ENCODE measurements around the gene BANK1. TPM values are rescaled to one million over a fixed set of nuclear protein-coding genes. Genes with fewer than 3 reads are reported as not detected.

BANK1 gene
- total and polyA plus RNA-seq, 2 donors (not counting 1 experiment from before 2014, with no cell fraction given): 353 to 354 TPM

DNA sequence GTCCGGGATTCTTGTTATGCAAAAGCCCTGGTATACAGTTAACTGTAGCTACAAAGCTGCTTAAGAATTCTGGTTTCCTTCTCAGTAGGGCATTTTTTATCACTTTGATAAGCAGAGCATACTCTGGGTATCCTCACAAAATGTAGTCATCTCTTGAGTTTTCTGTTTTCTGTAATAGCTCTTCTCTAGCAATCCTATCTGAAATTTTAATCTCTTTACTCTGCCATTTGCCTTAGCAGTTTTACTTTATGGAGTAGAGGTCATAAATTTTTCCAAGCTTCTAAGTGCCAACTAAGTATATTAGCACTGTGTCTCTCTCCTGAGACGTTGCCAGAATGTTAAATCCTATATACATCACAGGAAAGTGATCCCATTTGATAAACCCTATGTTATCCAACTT, 28.0 kb upstream of the BANK1 start:
- Histone ChIP-seq H3K4me1 (ENCODE audit: control insufficient read depth in 2 of 2, insufficient read depth in 2 of 2, low read length in 2 of 2) (peaks cover 3 to 4% of the 10 kb centered on the region in 2 donors), H4K20me1 (ENCODE audit: control insufficient read depth, insufficient read depth, low read length, poor library complexity, severe bottlenecking) (no peaks in the 10 kb centered on the region), H3K4me3 (ENCODE audit: control extremely low read depth in 1 of 5, extremely low read depth in 1 of 5, insufficient read depth in 1 of 5, low read depth in 2 of 5, low read length in 4 of 5) (no peak overlapping the region), H3K9ac (ENCODE audit: low read length) (no peak overlapping the region), H3K36me3 (replicated peaks in 1 of 2; ENCODE audit: control extremely low read depth in 1 of 2, control insufficient read depth in 1 of 2, extremely low read depth in 1 of 2, insufficient read depth in 2 of 2, low read length in 1 of 2) (no peaks in the 10 kb centered on the region), H3K27me3 (replicated peaks in 1 of 4; ENCODE audit: control extremely low read depth in 1 of 4, control insufficient read depth in 3 of 4, insufficient read depth in 4 of 4, low read length in 3 of 4) (no peaks in the 10 kb centered on the region), H3K27ac (ENCODE audit: low read length in 2 of 2) (no peak overlapping the region), H3K4me2 (replicated peaks; ENCODE audit: low read depth, low read length, poor library complexity, severe bottlenecking) (no peak overlapping the region), H3K9me3 (ENCODE audit: control extremely low read depth in 1 of 3, control insufficient read depth in 2 of 3, insufficient read depth in 1 of 3, low read length in 2 of 3) (peaks cover 0 to 5% (median 2%) of the 10 kb centered on the region in 3 donors), H3K79me2 (ENCODE audit: control insufficient read depth, insufficient read depth, low read length) (no peaks in the 10 kb centered on the region), H2AFZ (ENCODE audit: insufficient read depth, low read depth, low read length, poor library complexity, severe bottlenecking) (no peak overlapping the region)
- no peak for ATAC-seq (ENCODE audit: low read depth)
- no CpG with 5 or more reads among the region's 2 CpGs for WGBS (ENCODE audit: insufficient coverage)
- H3K4me3 Mint-ChIP-seq: no peak overlapping the region
- intact Hi-C loops (cut with micrococcal nuclease): no loop called here
- DNase-seq: no peak
- ChIA-PET POLR2A (no interaction called here), CTCF (no interaction called here)
- peaks cover 8% of the 10 kb centered on the region for H3K9me3 Mint-ChIP-seq (ENCODE audit: insufficient read depth)
- TF ChIP-seq EZH2 (IDR thresholded peaks at IDR 0.05; ENCODE audit: borderline replicate concordance, insufficient read depth, low read depth, low read length, poor library complexity, severe bottlenecking): no peak
- TF ChIP-seq, protein P1, sequence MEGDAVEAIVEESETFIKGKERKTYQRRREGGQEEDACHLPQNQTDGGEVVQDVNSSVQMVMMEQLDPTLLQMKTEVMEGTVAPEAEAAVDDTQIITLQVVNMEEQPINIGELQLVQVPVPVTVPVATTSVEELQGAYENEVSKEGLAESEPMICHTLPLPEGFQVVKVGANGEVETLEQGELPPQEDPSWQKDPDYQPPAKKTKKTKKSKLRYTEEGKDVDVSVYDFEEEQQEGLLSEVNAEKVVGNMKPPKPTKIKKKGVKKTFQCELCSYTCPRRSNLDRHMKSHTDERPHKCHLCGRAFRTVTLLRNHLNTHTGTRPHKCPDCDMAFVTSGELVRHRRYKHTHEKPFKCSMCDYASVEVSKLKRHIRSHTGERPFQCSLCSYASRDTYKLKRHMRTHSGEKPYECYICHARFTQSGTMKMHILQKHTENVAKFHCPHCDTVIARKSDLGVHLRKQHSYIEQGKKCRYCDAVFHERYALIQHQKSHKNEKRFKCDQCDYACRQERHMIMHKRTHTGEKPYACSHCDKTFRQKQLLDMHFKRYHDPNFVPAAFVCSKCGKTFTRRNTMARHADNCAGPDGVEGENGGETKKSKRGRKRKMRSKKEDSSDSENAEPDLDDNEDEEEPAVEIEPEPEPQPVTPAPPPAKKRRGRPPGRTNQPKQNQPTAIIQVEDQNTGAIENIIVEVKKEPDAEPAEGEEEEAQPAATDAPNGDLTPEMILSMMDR (IDR thresholded peaks at IDR 0.05): no peak
- H3K27me3 Mint-ChIP-seq: no peaks in the 10 kb centered on the region
- H3K27ac Mint-ChIP-seq: no peak overlapping the region
- H3K4me1 Mint-ChIP-seq: peaks cover 15% of the 10 kb centered on the region

DNA sequence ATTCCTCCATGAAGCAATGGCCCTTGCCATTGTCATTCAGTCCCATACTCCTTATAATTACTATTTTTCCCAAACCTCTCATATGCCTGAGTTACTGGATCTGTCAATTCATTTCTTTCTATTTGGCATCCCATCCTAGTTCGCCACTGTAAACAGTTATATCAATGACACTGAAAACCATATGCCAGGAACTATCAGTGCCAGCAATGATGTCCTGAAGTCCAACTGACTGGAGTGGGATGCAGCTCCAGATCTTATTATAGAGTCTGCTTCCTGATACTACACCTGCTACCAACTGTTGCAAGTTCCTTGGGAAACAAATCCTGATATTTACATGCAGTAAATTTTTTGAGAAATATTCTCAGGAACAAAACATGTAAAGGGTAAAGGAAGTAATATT, 27.0 kb upstream of the BANK1 start:
- peaks cover 3 to 4% of the 10 kb centered on the region in 2 donors for H3K4me1 ChIP-seq (ENCODE audit: control insufficient read depth in 2 of 2, insufficient read depth in 2 of 2, low read length in 2 of 2)
- CTCF ChIA-PET: no interaction called here
- no peak overlapping the region for H3K27ac ChIP-seq (ENCODE audit: low read length in 2 of 2)
- TF ChIP-seq, protein P1 (IDR thresholded peaks at IDR 0.05): no peak
- TF ChIP-seq EZH2 (IDR thresholded peaks at IDR 0.05; ENCODE audit: borderline replicate concordance, insufficient read depth, low read depth, low read length, poor library complexity, severe bottlenecking): no peak
- H3K9me3 Mint-ChIP-seq (ENCODE audit: insufficient read depth): peaks cover 8% of the 10 kb centered on the region
- no peaks in the 10 kb centered on the region for H4K20me1 ChIP-seq (ENCODE audit: control insufficient read depth, insufficient read depth, low read length, poor library complexity, severe bottlenecking)
- no peak overlapping the region for H3K4me2 ChIP-seq (replicated peaks; ENCODE audit: low read depth, low read length, poor library complexity, severe bottlenecking)
- no peak overlapping the region for H2AFZ ChIP-seq (ENCODE audit: insufficient read depth, low read depth, low read length, poor library complexity, severe bottlenecking)
- H3K9ac ChIP-seq (ENCODE audit: low read length): no peak overlapping the region
- no peaks in the 10 kb centered on the region for H3K36me3 ChIP-seq (replicated peaks in 1 of 2; ENCODE audit: control extremely low read depth in 1 of 2, control insufficient read depth in 1 of 2, extremely low read depth in 1 of 2, insufficient read depth in 2 of 2, low read length in 1 of 2)
- no peak overlapping the region for H3K4me3 Mint-ChIP-seq
- POLR2A ChIA-PET: no interaction called here
- no peaks in the 10 kb centered on the region for H3K27me3 ChIP-seq (replicated peaks in 1 of 4; ENCODE audit: control extremely low read depth in 1 of 4, control insufficient read depth in 3 of 4, insufficient read depth in 4 of 4, low read length in 3 of 4)
- no peaks in the 10 kb centered on the region for H3K27me3 Mint-ChIP-seq
- WGBS (ENCODE audit: insufficient coverage): 100% methylated on average over 1 of the region's 1 CpG
- H3K79me2 ChIP-seq (ENCODE audit: control insufficient read depth, insufficient read depth, low read length): no peaks in the 10 kb centered on the region
- H3K9me3 ChIP-seq (ENCODE audit: control extremely low read depth in 1 of 3, control insufficient read depth in 2 of 3, insufficient read depth in 1 of 3, low read length in 2 of 3): peaks cover 0 to 6% (median 1%) of the 10 kb centered on the region in 3 donors
- H3K4me3 ChIP-seq (ENCODE audit: control extremely low read depth in 1 of 5, extremely low read depth in 1 of 5, insufficient read depth in 1 of 5, low read depth in 2 of 5, low read length in 4 of 5): no peak overlapping the region
- no peak for DNase-seq
- ATAC-seq (ENCODE audit: low read depth): no peak
- intact Hi-C loops (cut with micrococcal nuclease): no loop called here
- no peak overlapping the region for H3K27ac Mint-ChIP-seq
- H3K4me1 Mint-ChIP-seq: peaks cover 15% of the 10 kb centered on the region

All from B cell (primary cell).